NCI-H2196 (cell line): Measurements from ENCODE around the gene SEC61B.
A peak's percentile ranks its signal among the peaks of the same experiment; 100 is the strongest.
"Not testable (repeated sequence)": the region's sequence is repeated elsewhere in the genome, so short reads cannot be mapped to it uniquely, and the experiment has no call there.

Source experiments
- DNase-seq: peaks from one replicate; lab custom pipeline; 2025; ENCODE audit not compliant: unreplicated experiment; lab: John Stamatoyannopoulos, UW

The SEC61B gene

DNA sequence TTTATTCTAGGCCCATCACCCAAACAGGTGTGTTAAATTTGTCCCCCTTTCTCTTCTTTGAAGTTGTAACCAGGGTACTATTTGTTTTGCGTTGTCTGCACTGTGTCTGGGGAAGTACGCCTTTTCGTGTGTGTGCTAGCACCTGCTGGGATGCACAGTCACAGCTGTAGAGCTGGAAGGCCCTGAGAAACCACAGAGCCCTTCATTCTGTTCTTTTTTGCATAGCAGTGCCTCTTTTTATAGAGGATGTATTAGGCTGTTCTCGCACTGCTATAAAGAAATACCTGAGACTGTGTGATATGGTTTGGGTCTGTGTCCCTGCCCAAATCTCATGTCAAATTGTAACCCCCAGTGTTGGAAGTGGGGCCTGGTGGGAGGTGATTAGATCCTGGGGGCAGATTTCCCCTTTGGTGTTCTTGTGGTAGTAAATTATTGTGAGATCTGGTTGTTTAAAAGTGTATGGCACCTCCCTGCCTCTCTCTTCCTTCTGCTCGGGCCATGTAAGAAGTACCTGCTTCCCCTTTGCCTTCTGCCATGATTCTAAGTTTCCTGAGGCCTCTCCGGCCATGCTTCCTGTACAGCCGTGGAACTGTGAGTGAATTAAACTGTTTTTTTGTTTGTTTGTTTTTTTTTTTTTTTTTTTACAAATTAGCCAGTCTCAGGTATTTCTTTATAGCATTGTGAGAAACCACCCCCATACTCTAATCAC, 14.0 kb downstream of the SEC61B start:
- DNase-seq = no peak

DNA sequence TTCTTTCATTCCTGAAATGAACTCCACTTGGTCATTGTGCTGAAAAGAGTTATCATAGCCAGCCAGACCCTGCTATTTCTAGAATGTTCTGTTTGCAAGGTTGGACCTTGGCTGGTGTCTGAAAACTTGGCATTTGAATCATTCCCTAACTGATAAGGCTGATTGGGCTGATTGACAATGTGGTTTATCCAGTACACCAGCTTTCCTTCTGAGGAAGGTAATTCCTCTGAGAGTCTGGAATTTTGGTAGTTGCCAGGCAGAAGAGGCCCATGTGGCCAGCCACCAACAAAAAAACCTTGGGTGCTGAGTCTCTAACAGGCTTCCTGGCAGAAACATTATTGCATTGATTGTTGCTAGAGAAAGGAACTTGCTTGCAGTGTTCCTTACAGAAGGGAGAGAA, 15.3 kb downstream of the SEC61B start:
- DNase-seq = no peak

DNA sequence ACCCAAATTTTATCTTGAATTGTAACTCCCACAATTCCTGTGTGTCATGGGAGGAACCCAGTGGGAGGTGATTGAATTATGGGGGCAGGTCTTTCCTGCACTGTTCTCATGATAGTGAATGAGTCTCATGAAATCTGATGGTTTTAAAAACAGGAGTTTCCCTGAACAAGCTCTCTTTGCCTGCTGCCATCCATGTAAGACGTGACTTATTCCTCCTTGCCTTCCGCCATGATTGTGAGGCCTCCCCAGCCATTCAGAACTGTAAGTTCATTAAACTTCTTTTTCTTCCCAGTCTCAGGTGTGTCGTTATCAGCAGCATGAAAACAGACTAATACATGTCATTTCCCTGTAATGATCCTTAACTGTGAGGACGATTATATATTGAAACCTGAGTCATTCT, 15.8 kb downstream of the SEC61B start:
- DNase-seq = not testable (repeated sequence)

DNA sequence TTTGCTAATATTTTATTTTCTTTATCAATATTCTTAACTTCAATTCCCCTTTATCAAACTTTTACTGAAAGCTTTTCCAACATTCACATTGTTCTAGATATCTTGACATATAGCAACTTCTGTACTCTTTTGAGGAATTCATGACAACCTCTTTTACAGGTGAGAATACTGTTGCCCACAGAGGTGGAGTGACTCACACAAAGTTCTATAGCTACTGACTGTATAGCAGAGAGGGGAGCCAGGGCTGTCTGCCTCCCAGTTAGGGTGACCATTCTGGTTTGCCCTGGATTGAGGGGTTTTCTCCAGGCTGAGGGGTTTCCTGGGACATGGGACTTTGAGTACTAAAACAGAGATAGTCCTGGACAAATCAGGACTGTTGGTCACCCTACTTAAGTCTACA, 16.2 kb downstream of the SEC61B start:
- no peak for DNase-seq

DNA sequence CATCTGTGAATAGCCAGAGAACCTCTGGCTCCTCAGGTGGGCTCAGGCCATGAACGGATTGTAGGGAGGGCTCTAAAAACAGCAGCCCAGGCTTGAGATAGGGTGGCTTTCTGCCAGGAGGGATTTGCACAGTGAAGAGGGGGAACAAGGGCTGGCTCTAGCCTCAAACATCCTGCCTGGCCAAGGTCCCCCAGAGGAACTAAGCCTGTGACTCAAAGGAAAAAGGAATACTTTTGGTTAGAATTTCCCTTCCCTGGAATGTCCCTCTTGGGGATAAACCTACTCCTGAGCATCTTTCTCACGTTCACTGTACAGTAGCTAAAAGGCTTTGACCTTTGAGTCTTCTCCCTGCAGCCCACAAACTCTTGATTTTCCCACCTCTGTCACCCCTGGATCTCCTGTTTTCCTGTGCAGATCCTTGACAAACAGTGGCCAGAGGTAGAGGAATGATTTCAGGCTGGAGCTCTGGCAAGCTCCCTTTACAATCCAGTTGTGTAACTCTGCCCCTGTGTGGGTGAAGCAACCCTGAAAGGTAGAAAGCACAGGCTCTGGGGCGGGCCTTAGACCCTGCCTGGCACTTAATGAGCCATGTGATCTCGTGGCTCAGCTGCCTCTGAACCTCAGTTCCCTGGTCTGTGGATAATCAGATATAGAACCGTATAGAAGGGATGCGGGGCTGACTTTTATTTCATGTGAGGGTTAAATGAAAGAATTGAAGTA, 17.4 kb downstream of the SEC61B start:
- DNase-seq = no peak

DNA sequence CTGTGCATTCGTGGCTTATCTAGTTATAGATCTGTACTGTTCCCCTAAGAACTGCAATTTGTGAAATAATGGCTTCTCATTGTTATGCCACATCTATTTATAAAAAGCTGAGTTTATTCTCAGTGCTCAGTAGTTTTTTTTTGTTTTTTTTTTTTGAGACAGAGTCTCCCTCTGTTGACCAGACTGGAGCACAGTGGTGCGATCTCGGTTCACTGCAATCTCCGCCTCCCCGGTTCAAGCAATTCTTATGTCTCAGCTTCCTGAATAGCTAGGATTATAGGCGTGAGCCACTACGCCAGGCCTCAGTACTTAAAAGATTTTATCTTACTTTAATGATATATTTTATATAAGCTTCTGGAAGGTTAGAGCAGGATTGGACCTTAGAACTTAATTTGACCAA, 19.0 kb downstream of the SEC61B start:
- DNase-seq = no peak

DNA sequence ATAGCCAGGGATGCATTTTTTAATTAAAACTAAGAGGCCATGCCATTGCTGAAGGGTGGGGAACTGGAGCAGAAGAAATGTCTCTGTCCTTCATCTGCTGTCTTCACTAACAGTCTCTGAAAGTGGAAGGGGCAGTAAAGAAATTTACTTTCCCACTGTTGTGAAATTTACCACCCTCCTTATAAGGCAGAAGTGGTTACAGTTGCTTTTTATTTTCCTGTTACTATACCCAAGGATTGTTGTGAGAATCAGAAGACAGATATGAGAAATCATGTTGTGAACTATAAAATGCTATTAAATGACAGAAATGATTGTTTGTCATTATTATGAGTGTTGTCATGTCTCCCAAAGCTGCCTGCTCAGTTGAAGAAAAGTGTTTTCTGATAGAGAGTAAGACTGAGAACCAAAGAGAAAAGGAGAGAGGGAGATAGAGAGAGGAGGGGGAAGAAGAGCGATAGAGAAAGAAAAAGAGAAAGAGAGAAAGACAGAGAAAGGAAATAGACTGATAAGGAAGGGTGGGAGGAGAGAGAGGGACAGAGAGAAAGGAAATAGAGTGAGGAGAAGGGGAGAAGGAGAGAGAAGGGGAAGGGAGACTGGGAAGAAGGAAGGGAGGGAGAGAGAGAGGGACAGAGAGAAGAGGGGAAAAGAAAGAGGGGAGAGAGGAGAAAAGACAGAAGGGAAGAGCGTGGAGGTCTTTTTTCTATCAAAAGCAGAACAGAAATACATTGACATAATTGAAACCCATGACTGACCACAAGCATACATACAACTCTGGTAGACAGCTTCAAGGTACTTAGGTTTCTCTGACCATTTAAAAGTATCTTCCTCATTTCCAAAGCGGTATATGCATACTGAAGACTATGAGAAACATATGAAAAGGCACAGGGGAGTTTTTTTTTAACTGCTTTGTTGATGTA, 22.5 kb downstream of the SEC61B start:
- DNase-seq = no peak

DNA sequence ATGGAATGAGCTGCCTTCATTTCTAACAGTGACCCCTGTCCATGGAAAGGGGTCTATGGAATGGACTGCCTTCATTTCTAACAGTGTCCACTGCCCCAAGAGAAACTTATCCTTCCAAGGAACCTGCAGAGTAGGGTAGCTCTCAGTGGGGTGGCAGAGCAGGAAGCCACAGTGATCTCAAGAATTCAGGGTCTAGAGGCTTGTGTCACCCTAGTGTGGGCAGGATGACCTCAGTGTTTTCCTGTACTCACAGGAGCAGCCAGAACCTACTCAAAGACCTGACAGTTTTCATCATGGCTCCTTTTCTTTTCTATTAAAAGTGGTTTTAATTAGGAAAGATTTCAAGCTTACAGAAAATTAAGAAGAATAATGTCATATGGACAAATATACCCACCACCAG, 27.5 kb downstream of the SEC61B start:
- DNase-seq = no peak

DNA sequence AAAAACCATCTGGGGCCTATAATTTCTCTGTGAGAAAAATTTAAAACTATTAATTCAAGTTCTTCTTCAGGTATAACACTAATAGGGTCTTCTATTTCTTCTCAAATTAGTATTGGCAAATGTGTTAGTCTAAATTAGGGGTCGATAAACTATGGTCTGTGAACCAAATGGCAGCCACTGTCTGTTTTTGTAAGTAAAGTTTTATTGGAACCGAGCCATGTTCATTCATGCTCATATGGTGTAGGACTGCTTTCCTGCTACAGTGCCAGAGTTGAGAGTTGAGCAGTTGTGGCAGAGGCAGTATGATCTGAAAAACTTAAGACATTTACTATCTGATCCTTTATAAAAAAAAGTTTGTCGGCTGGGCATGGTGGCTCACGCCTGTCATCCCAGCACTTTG, 29.1 kb downstream of the SEC61B start:
- no peak for DNase-seq

DNA sequence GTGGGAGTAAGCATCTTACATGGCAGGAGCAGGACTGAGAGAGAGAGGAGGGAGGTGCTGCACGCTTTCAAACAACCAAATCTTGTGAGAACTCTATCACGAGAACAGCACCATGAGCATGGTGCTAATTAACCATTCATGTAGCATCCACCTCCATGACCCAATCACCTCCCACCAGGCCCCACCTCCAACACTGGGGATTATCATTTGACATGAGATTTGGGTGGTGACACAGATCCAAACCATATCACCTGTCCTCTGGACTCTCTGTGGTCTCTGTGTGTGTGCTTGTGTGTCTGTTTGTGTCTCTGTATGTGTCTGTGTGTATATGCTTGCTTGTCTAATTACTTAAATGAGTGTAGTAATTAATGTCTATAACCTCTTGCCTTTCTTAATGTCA, 31.1 kb downstream of the SEC61B start:
- no peak for DNase-seq

DNA sequence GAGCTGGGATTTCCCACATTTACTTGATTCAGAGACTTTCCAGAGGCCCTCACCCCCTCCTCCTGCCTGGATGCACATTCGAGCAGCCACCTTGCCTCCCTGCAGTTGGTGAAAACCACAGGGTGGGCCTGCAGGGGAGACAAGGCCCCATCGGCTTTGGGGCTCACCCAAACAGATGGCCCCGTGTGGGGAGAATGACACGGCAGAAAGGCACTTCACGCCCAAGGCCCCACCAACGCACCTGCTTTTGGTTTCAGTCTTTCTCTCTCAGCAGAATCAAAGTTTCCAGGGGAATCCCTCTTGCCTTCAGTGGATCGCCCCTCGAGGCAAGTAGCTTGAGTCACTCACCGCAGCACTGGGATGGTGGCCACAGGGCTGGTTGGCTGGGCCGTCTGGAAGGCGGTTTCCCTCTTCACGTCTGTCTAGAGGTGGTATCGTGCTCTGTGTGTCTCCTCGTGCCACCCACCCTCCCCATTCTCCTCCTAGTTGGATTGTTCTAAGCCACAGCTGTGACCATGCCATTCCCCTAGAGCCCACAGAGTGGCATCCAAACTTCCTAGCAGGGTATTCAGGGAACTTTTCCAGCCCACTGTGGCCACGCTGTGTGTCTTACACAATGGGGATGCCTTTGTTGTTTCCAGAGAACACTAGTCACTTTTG, 31.8 kb downstream of the SEC61B start:
- no peak for DNase-seq

DNA sequence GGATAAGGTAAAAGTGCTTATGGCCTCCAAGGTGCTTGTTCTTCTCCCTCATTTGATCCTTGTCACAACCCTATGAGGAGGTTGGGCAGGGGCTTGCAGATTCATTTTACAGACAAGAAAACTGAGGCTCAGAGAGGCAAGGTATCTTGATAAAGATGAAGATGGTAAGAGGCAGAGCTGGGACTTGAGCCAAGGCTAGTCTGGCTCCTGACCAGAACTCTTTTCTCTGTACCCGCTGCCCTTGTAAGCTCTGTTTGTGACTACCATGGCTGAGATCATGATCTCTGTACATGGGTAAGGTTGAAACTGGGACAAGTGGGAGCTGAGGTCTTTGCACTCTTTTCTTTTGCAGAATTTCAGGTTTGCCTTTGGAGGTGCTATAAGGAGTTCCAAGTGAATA, 33.6 kb downstream of the SEC61B start:
- no peak for DNase-seq

DNA sequence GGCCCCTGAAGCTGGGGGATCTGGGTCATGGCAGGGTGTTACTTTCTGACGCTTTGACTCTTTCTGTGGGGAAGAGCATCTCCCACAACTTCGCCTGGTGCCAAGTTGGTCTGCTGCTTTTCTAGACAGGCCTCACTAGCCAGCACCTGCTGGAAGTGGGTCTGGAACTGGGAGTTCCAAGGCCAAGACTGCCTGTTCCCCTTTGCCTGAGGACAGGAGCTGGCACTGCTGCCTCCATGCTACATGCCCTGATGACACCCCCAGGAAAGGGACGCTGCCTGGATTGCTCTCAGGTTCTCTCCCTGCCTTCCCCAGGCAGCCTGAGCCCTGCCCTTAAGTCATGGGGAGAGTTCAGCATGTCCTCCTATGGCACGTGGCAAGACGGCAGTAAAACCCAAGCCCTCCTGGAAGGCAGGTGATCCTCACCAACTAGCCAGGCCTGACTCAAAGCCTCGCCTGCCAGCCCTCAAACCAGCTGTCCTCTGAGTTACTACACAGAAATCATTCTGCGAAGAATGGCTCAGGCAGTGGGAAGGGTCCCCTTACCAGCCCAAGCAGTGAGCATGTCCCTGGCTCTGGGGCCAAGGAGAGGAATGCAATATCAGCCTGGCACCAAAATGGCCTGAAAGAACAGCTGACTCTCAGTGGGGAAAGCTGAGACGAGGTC, 35.8 kb downstream of the SEC61B start:
- DNase-seq = no peak

DNA sequence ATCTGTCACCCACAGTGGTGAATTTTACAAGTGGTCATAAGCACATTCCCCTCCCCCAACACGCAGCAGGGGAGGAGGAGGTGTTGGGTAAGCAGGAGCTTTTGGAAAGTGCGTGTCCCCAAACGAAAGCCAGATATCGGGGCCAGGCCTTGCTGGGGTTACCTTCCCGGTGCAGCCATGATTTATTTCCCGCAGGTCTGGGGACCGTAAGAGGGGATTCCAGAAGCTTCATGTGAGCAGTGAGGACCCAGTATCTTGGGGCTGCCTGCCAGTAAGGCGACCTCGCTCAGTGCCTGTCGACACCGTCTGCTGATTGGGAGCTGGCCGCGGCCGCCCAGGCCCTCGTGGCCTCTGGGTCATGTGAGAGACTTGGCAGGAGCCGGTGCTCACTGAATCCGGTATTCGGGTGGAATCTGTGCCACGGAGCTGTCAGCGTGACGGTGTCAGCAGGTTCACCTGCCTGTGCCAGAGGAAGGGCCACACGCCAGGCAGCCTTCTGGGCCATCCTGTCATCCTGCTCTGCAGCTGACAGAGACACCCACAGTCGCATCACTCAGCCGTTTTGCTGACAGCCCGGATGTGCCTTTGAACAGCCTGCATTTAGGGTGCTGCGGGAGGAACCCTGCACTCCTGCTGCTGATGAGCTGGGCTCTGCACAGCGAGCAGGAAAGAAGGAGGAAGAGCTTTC, 37.3 kb downstream of the SEC61B start:
- DNase-seq = peak; percentile 70

DNA sequence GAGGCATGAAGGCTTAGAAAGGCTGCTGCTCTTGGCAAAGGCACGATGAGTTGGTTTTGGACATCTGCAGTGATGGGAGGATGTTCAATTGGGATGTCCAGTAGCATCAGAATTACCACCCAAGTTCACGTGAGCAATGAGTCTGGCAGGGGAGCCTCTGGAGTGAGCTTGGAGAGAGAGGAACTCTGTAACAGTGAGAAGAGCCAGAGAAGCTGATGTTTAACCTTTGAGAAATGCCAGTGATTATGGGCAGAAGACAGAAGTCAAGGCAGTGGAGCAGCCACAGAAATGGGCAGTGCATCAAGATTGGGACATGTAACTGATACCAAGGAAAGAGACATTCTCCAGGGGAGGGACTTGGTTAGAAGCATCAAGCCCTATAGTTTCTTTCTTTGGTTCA, 39.8 kb downstream of the SEC61B start:
- no peak for DNase-seq

DNA sequence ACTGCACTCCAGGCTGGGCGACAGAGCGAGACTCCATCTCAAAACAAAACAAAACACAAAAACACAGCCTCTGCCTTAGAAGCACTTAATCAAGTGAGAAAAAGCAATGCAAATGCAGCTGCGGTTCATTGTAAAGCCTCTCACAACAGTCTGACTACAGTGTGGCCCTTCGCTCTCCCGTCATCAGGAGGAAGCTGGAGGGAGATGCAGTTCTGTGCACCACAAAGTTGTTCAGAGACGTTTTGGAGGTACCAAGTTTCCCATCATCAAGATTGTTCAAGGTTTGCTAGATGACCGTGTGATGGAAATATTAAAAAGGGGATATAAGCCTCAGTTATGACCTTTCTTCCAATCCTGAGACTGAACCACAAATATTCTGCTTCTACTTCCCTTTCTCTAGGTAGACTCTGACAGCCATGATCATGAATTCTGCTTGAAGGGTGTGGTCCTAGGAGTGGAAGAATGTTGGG, 40.9 kb downstream of the SEC61B start:
- no peak for DNase-seq

DNA sequence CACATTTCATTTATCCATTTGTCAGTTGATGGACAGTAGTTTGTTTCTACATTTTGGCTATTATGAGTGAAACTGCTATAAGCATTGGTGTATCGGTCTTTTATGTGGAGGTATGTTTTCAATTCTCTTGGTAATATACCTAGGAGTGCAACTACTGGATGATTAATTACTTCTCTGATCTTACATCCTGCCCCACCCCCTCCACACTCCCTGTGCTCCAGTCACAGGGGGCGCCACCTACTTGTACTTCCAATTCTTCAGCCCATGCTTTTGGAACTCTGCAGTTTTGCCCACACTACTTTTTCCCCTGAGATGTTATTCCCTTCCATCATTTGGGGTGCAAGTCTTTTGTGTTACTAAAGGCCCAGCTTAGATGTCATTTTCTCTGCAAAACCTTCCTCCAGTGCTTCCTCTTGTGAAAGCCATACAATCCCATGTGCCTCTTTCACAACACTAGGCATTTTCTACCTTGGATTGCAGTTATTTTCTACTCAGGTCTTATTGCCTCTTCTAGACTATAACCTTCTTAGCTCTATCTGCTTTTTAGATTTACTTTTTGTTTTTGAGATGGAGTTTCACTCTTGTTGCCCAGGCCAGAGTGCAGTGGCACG, 42.1 kb downstream of the SEC61B start:
- DNase-seq = no peak

DNA sequence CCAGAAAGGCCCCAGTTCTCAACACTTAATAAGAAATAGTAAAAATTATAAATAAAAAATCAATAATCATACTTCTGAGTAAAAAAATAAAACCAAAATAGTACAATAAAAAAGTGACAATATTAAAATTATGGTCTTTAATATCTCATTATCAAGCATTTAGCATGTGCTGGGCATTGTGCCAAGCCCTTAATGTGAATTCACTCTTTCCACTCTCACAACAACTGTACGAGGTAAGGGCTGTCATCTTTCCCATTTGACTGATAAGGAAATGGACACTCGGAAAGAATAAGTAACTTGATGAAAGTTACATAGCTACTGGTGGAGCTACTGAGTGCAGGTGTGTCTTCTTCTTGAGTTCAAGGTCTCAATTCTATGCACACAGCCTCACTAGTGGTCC, 43.6 kb downstream of the SEC61B start:
- no peak for DNase-seq

DNA sequence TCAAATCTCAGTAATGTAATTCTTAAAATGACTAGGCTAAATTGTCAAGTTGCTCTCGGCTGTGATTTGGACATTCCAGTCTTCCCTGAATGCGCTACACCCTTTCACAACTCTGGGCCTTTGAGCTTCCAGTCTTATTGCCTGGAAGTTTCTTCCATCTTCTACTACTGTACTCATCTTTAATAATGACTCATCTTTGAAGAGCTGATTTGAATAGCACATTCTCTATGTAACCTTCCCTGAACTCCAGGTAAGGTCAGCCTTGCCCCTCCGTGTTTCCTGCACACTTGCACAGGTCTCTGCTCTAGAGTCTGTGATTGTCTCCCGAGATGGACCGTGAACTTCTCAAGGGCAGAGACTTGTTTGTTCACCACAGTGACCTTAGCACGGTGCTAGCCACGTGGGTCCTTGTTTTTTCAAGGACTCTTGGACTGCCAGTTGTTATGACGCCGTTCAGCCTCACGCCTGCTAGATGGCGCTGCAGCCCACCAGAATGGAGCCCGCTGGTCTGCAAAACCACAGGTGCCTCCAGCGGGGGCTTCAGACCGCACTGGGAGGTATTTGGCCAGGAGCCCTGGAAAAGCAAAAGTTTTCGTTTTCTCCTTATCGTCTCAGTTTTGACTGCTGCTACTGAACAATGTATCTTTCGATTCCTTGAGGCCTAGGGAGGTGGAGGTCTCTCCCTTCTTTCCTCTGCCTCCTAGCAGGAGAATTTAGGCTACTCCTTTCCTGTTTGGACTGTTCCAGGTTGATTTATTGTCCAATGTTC, 44.4 kb downstream of the SEC61B start:
- DNase-seq = peak; percentile 42
